ENCODE data around the gene OR10K2.

- TF ChIP-seq POLR2A (IDR thresholded peaks at IDR 0.05): no peak
- no peak for TF ChIP-seq POLR2AphosphoS5 (IDR thresholded peaks at IDR 0.05; ENCODE audit: insufficient read depth in 1 of 2, low read depth in 1 of 2)
Observed at GRCh38 chr1:158461534-158461933, 35.5 kb upstream of the OR10K2 start, which contains the start of gene OR10K1.

Data from vagina (tissue), 2 donors.